ENCODE results near the gene STPG4.
"Not testable (repeated sequence)": the region's sequence is repeated elsewhere in the genome, so short reads cannot be mapped to it uniquely, and the experiment has no call there.

Gene STPG4

DNA sequence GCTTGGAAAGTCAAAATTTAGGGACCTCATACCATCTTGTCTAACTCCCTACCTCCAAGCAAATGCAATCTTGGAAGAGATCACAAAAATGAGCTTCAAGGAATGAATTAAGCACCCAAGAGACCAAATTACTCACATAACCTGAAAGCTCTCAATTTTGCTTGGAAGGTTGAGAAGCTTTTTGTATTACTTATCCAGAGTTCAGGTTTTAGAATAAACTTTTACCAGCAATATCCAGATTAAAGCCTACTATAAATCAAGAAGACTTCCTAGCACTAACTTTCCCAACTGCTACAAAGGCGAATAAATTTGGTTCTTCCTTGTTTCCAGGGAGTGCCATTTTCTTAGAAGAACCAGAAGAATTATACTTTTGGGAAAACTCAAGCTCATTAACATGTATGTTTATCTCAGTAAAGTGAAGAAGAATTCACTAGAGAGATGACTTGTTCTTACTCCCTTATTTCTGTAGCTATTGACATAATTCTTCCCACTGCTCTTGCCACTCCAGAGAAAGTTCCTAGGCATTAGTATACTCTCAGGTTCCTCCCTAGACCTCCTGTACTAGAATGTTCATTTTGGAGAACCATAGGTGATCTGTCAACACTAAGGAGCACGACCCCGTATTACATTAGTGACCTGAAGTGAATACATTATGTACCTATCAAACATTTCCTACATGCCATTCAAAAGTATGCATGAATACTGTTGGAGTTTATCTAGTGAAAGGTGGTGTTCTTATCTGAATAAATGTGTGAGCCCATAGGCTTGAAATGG, 18.0 kb upstream of the STPG4 start:
- DNase-seq = no peak

- no peak for DNase-seq
Observed at GRCh38 chr2:47172156-47172921, 17.2 kb upstream of the STPG4 start.

DNA sequence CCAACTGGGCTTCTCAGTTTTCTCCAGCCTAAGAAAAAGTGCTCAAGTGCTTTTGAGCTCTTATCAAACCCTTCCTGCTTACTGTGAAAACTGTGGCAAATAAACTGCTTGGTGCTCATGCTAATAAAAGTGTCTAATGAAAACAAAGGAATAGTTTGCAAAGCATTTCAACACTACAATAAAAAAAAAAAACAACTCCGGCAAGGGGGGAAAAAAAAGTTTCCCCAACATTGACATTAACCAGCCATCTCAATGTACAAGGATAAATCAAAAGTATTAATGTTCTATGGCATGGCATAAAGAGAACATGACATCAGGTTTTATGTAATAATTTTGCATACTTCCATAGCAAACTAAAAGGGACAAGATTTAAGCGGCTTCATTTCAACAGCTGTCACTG, 14.7 kb upstream of the STPG4 start:
- no peak for DNase-seq

- not testable (repeated sequence) for DNase-seq
Observed at GRCh38 chr2:47168895-47169294, 13.8 kb upstream of the STPG4 start.

- no peak for DNase-seq
Observed at GRCh38 chr2:47167149-47167548, 12.0 kb upstream of the STPG4 start.

GRCh38 chr2:47165001-47165555, 10.0 kb upstream of the STPG4 start:
- no peak for DNase-seq

DNA sequence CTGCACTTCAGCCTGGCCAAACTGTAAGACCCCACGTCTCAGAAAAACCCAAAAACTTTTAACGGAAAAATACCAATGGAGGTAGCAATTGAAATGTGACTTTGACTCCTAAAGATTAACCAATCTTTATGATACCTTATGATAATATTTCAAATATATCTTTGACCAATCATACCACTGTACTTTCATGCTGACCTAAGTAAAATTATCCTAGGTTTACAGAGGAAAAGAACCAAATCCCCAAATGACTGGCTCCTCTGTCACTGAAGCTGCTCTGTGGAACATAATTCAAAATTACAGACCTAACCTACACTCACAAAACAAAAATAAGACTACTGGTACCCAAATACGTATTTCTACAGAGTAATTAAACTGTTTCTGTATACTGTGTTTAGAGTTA, 7.7 kb upstream of the STPG4 start:
- no peak for DNase-seq

DNA sequence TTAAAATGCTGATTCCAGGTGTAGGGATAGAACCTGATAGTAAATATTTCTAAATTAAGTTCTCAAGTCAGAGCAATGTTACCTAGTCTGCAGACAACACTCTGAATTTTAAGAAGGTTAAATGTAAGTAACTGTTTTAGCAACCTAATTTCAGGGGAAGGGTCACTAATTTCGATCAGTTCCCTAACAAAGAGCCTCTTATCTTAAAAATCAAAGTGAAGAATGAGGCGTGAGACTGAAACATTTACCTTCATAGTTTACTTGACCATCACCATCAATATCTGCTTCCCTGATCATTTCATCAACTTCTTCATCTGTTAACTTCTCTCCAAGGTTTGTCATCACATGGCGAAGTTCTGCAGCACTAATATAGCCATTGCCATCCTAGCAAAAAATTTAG, 6.4 kb upstream of the STPG4 start:
- DNase-seq = no peak

GRCh38 chr2:47160660-47161059, 5.6 kb upstream of the STPG4 start:
- no peak for DNase-seq

GRCh38 chr2:47160211-47160610, 5.1 kb upstream of the STPG4 start:
- DNase-seq = no peak

GRCh38 chr2:47159627-47160026, 4.5 kb upstream of the STPG4 start:
- no peak for DNase-seq

DNA sequence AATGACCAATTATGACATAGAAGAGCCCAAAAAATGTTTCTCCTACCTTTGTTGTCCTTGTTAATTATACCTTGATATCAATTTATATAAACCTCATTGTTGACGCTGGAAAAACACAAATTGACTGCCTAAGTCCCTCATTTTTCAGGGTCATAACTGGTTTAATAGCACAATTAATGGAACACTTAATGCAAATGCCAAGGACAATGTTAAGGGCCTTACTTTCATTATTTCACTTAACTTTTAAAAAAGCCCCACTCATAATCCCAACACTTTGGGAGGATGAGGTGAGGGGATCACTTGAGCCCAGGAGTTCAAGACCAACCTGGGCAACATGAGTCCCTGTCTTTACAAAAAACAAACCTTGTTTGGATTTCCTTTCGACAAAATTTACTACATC, 3.5 kb upstream of the STPG4 start:
- DNase-seq = no peak

GRCh38 chr2:47152803-47153202, 2.3 kb downstream of the STPG4 start:
- no peak for DNase-seq

DNA sequence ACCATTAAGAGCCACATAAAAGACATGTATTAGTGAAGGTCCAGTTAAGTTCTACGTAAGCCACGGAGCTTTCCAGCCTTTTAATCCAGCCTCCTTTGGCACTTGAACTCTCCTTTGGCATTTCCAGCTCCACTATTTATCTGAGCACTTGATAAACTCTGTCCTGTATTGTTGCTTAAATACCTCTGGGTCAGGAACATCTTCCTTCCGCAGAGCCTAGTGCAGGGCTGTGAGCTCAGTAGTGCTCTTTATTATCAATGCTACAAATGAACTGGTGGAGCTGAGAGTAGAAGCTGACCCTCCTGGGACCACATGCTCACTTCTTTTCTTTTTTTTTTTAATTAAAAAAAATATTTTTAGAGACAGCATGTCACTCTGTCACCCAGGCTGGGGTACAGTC, 4.9 kb downstream of the STPG4 start:
- no peak for DNase-seq

DNA sequence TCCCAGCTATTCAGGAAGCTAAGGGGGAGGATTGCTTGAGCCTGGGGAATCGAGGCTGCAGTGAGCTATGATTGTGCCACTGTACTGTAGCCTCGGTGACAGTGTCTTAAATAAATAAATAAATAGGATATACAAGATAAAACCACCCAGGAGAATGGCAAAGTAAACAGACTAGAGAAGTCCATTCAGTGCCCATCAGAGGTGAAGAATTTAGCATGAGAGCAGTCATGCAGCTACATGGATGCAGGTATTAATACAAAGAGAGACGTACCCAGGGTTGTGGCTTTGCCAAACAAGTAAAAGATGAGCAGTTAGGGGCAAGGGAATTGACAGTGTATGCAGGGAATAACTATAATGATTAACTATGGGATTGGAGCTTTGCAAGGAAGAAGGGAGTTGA, 8.1 kb downstream of the STPG4 start:
- DNase-seq = no peak

DNA sequence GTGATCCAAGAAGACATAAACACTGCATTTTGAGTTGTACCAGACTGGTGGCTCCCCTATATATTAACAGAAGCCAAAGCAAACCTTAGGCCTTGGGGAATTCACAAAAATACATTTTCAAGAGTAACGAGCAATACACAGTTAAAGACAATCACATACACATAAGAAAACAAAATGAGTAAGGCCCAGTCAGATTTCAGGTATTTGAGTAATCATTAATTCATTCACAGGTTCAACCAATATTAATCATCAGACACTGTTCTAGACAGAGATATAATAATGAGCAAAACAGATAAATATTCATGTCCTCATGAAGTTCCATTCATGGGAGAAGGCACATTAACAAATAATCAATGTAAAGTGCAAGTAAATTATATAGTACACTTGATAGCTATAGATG, 9.6 kb downstream of the STPG4 start:
- DNase-seq = no peak

GRCh38 chr2:47141520-47141919, 13.6 kb downstream of the STPG4 start:
- no peak for DNase-seq

DNA sequence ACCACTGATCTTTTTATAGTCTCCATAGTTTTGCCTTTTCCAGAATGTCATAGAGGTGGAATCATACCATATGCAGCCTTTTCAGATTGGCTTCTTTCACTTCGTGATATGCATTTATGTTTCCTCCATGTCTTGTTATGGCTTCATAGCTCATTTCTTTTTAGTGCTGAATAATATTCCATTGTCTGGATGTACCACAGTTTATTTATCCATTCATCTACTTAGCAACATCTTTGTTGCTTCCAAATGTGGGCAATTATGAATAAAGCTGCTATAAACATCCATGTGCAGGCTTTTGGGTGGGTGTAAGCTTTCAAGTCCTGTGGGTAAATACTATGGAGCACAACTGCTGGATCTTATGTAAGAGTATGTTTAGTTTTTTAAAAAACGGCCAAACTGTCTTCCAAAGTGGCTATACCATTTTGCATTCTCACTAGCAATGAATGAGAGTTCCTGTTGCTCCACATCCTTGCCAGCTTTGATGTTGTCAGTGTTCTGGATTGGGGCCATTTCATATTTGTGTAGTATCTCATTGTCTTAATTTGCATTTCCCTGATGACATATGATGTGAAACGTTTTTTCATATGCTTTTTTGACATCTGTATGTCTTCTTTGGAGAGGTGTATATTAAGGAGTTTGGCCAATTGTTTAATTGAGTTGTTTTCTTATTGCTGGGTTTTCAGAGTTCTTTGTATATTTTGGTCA, 20.6 kb downstream of the STPG4 start:
- DNase-seq = no peak

DNA sequence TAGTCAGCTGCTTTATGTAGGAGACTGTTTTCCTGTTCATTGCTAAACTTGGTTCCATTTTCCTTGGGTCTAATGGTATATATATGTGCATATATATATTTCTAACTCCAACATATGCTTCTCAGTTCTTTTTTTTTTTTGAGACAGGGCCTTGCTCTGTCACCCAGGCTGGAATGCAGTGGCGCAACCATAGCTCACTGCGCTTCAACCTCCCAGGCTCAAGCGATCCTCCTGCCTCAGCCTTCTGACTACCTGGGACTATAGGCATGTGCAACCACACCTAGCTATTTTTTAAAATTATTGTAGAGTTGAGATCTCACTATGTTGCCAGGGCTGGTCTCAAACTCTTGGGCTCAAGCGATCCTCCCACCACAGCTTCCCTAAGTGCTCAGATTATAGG, 22.1 kb downstream of the STPG4 start:
- DNase-seq = no peak

DNA sequence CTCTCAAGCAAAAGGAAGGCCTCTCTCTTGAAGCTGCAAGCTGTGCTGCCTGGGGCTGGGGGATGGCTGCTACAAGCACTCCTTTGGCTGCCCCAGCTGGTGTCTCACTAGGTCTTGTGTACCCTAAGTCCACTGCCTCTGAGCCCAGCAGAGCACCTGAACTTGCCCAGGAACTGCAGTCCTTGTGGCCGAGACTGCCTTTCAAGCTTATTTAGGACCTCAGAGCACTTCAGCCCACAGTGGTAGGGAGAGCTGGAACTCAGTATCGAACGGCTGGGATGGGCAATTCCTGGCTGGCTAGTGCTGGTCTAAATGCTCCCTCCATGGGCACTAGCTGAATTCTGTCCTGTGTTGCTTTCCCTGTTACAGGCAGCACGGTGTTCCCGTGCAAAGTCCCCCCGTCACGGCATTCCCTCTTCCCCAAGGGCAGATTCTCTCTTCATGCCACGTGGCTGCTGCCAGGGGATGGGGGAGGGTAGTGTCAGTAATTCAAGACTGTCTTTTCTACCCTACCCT, 25.9 kb downstream of the STPG4 start:
- DNase-seq = no peak

- no peak for DNase-seq
Observed at GRCh38 chr2:47128705-47129104, 26.4 kb downstream of the STPG4 start.

DNA sequence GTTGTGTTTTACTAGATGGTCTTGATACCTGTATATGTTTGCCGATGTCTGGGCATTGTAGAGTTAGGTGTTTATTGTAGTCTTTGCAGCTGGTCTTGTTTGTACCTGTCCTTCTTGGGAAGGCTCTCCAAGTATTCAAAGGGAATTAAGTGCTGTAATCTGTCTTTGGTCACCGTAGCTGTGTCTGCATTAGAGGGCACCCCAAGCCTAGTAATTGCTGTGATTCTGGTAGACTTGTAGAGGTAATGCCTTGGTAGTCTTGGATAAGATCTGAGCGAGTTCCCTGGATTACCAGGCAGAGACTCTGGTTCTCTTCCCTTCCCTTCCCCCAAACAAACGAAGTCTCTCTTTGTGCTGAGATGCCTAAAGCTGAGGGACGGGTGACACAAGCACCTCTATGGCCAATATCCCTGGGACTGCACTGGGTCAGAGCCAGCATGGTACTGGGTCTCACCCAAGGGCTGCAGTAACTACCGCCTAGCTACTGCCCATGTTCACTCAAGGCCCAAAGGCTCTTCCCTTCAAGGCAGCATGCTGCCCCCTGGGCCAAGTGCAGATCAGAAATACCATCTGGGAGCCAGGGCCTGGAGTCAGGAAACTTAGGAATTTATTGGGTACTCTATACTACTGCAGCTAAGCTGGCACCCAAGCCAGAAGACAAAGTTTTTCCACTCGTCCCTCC, 27.1 kb downstream of the STPG4 start:
- DNase-seq = no peak

DNA sequence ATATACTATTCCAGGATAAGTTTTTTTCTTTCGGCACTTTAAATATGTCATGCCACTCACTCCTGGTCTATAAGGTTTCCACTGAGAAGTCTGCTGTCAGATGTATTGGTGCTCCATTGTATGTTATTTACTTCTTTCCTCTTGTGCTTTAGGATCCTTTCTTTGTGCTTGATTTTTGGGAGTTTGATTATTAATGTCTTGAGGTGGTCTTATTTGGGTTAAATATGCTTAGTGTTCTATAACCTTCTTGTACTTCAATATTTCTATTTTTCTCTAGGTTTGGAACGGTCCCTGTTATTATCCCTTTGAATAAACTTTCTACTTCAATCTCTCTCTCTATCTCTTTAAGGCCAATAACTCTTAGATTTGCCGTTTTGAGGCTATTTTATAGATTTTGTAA, 28.3 kb downstream of the STPG4 start:
- DNase-seq = no peak
